ENCODE measurements around the gene ATN1. TPM values are rescaled to one million over a fixed set of nuclear protein-coding genes. Genes with fewer than 3 reads are reported as not detected.

ATN1 gene
- total RNA-seq, 1 experiment from 2014 or later = 82.3 TPM

- in situ Hi-C loops (cut with HindIII; ENCODE audit: low pct_unique_long_range_greater_than_20kb, low sequenced_read_pairs) (no loop called here), intact Hi-C loops (cut with micrococcal nuclease; ENCODE audit: unreplicated experiment) (no loop called here)
- ChIA-PET CTCF (no interaction called here), POLR2A (no interaction called here)
- TF ChIP-seq TCF7L2 (IDR thresholded peaks at IDR 0.05; ENCODE audit: low read depth, low read length) = no peak
- TF ChIP-seq SIN3A (IDR thresholded peaks at IDR 0.05; ENCODE audit: borderline replicate concordance, insufficient read depth, low read depth, low read length) = no peak
- TF ChIP-seq POLR2AphosphoS5 (IDR thresholded peaks at IDR 0.05; ENCODE audit: low read depth, low read length) = no peak
- TF ChIP-seq REST (IDR thresholded peaks at IDR 0.05; ENCODE audit: insufficient read depth in 1 of 2, low read depth in 2 of 2, low read length in 1 of 2) = no peak
- TF ChIP-seq CTCF (IDR thresholded peaks at IDR 0.05) = no peak
- Histone ChIP-seq H3K27ac (ENCODE audit: low read length) (no peak overlapping the region), H3K9me3 (ENCODE audit: control insufficient read depth, insufficient read depth, low read depth, low read length) (no peaks in the 10 kb centered on the region), H3K27me3 (ENCODE audit: control insufficient read depth, insufficient read depth, low read length) (no peaks in the 10 kb centered on the region), H3K36me3 (ENCODE audit: control insufficient read depth, insufficient read depth, low read length) (no peaks in the 10 kb centered on the region), H3K4me1 (ENCODE audit: control insufficient read depth, insufficient read depth, low read length) (no peaks in the 10 kb centered on the region; the same call in 1 of the 2 replicates), H3K4me3 (ENCODE audit: low read depth in 2 of 2, low read length in 2 of 2) (no peak overlapping the region)
- ATAC-seq = no peak
- DNase-seq (ENCODE audit: low read depth, low spot score) = no peak
- BruUV-seq (replicated peaks) = no TSS peak
Measured at GRCh38 chr12:6903722-6904121, 24.0 kb upstream of the ATN1 start.

GRCh38 chr12:6904280-6905276, 23.2 kb upstream of the ATN1 start, which contains the start of gene LRRC23:
TSS of gene LRRC23 (plus strand) at chr12:6904822. CDS start at chr12:6905634, 812 bp downstream.
- in situ Hi-C loops (cut with HindIII; ENCODE audit: low pct_unique_long_range_greater_than_20kb, low sequenced_read_pairs) = no loop called here
- H3K4me3 ChIP-seq (ENCODE audit: low read depth in 2 of 2, low read length in 2 of 2) = peak within 1 kb of the TSS; percentile 79 to 89
- intact Hi-C loops (cut with micrococcal nuclease; ENCODE audit: unreplicated experiment) = no loop called here
- no peaks in the 10 kb centered on the region for H3K36me3 ChIP-seq (ENCODE audit: control insufficient read depth, insufficient read depth, low read length)
- POLR2A ChIA-PET = interaction anchor here (0.5 to 0.7 kb wide), 3 partner anchors 9 to 371 kb away, joined by 3 to 11 read pairs (median 9); partner anchors contain the start of genes GAPDH and TPI1
- peak within 1 kb of the TSS; percentile 91 for H3K27ac ChIP-seq (ENCODE audit: low read length)
- peak; percentile 98 for ATAC-seq
- no TSS peak for BruUV-seq (replicated peaks)
- peak; percentile 76 for DNase-seq (ENCODE audit: low read depth, low spot score)
- no peaks in the 10 kb centered on the region; the same call in 1 of the 2 replicates for H3K4me1 ChIP-seq (ENCODE audit: control insufficient read depth, insufficient read depth, low read length)
- H3K9me3 ChIP-seq (ENCODE audit: control insufficient read depth, insufficient read depth, low read depth, low read length) = no peaks in the 10 kb centered on the region
- TF ChIP-seq SIN3A (IDR thresholded peaks at IDR 0.05; ENCODE audit: borderline replicate concordance, insufficient read depth, low read depth, low read length) (0 out of 2 replicates have a peak, but pooled peaks have one; percentile 74), REST (IDR thresholded peaks at IDR 0.05; ENCODE audit: insufficient read depth in 1 of 2, low read depth in 2 of 2, low read length in 1 of 2) (no peak)
- CTCF ChIA-PET = no interaction called here
- H3K27me3 ChIP-seq (ENCODE audit: control insufficient read depth, insufficient read depth, low read length) = no peaks in the 10 kb centered on the region

Data from Panc1 (cell line).